Measurements from ENCODE around the gene COPG2. TPM values are rescaled to one million over a fixed set of nuclear protein-coding genes. Genes with fewer than 3 reads are reported as not detected.

The COPG2 gene
- total and polyA plus RNA-seq, 2 experiments from 2014 or later, result 4.9 to 66.3 TPM

- TF ChIP-seq JUNB (IDR thresholded peaks at IDR 0.05; ENCODE audit: unreplicated experiment), result no peak
- TF ChIP-seq, protein P1, sequence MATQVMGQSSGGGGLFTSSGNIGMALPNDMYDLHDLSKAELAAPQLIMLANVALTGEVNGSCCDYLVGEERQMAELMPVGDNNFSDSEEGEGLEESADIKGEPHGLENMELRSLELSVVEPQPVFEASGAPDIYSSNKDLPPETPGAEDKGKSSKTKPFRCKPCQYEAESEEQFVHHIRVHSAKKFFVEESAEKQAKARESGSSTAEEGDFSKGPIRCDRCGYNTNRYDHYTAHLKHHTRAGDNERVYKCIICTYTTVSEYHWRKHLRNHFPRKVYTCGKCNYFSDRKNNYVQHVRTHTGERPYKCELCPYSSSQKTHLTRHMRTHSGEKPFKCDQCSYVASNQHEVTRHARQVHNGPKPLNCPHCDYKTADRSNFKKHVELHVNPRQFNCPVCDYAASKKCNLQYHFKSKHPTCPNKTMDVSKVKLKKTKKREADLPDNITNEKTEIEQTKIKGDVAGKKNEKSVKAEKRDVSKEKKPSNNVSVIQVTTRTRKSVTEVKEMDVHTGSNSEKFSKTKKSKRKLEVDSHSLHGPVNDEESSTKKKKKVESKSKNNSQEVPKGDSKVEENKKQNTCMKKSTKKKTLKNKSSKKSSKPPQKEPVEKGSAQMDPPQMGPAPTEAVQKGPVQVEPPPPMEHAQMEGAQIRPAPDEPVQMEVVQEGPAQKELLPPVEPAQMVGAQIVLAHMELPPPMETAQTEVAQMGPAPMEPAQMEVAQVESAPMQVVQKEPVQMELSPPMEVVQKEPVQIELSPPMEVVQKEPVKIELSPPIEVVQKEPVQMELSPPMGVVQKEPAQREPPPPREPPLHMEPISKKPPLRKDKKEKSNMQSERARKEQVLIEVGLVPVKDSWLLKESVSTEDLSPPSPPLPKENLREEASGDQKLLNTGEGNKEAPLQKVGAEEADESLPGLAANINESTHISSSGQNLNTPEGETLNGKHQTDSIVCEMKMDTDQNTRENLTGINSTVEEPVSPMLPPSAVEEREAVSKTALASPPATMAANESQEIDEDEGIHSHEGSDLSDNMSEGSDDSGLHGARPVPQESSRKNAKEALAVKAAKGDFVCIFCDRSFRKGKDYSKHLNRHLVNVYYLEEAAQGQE (IDR thresholded peaks at IDR 0.05; ENCODE audit: unreplicated experiment), result no peak
Measured at GRCh38 chr7:130598056-130598455, 70.5 kb downstream of the COPG2 start (continued).

DNA sequence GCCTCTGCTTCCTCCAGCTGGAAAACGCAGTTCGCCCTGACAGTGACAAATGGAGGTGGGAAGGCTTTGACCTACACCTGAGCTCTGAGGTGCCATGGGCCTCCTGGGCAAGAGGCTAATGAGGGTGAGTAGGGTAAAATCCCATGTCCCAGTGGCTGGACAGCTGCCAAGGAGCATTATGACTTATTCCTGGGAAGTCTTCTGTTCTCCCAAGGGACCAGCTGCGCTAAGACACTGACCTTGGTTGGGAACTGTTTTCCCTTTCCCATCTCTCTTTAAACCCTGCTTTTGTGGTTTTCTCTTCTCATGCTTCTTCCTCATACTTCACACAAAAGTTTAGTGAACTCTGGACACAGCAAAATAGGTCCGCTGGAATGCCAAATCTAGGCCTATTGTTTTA, 72.6 kb downstream of the COPG2 start:
- no peak overlapping the region for H3K4me3 Mint-ChIP-seq
- H3K27me3 ChIP-seq (ENCODE audit: insufficient read depth), result no peaks in the 10 kb centered on the region
- no peaks in the 10 kb centered on the region for H3F3A ChIP-seq (replicated peaks; ENCODE audit: low read depth)
- H3K4me2 ChIP-seq, result no peak overlapping the region
- peaks cover 9% of the 10 kb centered on the region for H3K9me3 Mint-ChIP-seq
- DNase-seq (ENCODE audit: low spot score) (no peak), ATAC-seq (no peak)
- no peaks in the 10 kb centered on the region for H4K20me1 ChIP-seq (replicated peaks; ENCODE audit: insufficient read depth)
- no peak overlapping the region for H3K27ac ChIP-seq (ENCODE audit: low read depth)
- H3K27ac Mint-ChIP-seq, result no peak overlapping the region
- no peaks in the 10 kb centered on the region for H3K4me1 ChIP-seq (ENCODE audit: insufficient read depth)
- H3K4me1 Mint-ChIP-seq, result no peaks in the 10 kb centered on the region
- no peak overlapping the region for H2AFZ ChIP-seq
- no peaks in the 10 kb centered on the region for H3K79me2 ChIP-seq (replicated peaks; ENCODE audit: insufficient read depth)
- no peak overlapping the region for H3K4me3 ChIP-seq
- H3K36me3 Mint-ChIP-seq (ENCODE audit: low read depth), result peaks cover 12% of the 10 kb centered on the region
- H3K36me3 ChIP-seq (ENCODE audit: insufficient read depth), result no peaks in the 10 kb centered on the region; the same call in 1 of the 2 replicates
- H3K9me2 ChIP-seq (ENCODE audit: insufficient read depth), result no peaks in the 10 kb centered on the region; the same call in 1 of the 2 replicates
- H3K27me3 Mint-ChIP-seq (ENCODE audit: insufficient read depth, low read depth, poor library complexity), result no peaks in the 10 kb centered on the region
- TF ChIP-seq, protein P1 (IDR thresholded peaks at IDR 0.05; ENCODE audit: unreplicated experiment), result no peak
- TF ChIP-seq JUNB (IDR thresholded peaks at IDR 0.05; ENCODE audit: unreplicated experiment) (no peak), POLR2AphosphoS5 (IDR thresholded peaks at IDR 0.05; ENCODE audit: low read depth) (no peak), ETS1 (IDR thresholded peaks at IDR 0.05) (no peak), ZNF331 (CRISPR knock-in tag; IDR thresholded peaks at IDR 0.05; ENCODE audit: low read depth) (no peak), CREB1 (CRISPR knock-in tag; IDR thresholded peaks at IDR 0.05; ENCODE audit: low read depth) (no peak), NANOG (IDR thresholded peaks at IDR 0.05; ENCODE audit: borderline replicate concordance) (no peak), STAT1 (IDR thresholded peaks at IDR 0.05; ENCODE audit: unreplicated experiment) (no peak), EZH2 (IDR thresholded peaks at IDR 0.05; ENCODE audit: low read depth, unreplicated experiment) (no peak)
- TF ChIP-seq, protein P2, sequence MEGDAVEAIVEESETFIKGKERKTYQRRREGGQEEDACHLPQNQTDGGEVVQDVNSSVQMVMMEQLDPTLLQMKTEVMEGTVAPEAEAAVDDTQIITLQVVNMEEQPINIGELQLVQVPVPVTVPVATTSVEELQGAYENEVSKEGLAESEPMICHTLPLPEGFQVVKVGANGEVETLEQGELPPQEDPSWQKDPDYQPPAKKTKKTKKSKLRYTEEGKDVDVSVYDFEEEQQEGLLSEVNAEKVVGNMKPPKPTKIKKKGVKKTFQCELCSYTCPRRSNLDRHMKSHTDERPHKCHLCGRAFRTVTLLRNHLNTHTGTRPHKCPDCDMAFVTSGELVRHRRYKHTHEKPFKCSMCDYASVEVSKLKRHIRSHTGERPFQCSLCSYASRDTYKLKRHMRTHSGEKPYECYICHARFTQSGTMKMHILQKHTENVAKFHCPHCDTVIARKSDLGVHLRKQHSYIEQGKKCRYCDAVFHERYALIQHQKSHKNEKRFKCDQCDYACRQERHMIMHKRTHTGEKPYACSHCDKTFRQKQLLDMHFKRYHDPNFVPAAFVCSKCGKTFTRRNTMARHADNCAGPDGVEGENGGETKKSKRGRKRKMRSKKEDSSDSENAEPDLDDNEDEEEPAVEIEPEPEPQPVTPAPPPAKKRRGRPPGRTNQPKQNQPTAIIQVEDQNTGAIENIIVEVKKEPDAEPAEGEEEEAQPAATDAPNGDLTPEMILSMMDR (conservative IDR thresholded peaks at IDR 0.05; ENCODE audit: low read depth in 2 of 2), result no peak
